ENCODE data around the gene OR5H2.

DNA sequence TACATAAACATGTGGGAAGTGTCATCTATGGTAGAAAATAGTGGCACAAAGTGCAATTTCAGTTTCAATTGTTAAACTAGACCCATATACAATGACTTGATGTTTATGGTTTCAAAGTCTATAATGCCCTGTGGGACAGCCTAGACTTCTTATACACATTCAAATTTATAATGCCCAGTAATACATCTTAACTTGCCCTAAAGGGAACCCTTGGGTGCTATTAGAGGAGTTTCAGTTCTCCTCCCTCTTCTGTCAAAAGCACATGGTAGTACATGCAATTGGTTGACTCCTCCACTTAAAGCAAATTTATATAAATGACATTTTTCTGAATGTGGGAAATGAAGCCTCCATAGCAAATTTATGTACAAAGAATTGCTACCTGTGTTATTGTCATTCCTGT is 41.1 kb downstream of the OR5H2 start:
- TF ChIP-seq, protein P1, sequence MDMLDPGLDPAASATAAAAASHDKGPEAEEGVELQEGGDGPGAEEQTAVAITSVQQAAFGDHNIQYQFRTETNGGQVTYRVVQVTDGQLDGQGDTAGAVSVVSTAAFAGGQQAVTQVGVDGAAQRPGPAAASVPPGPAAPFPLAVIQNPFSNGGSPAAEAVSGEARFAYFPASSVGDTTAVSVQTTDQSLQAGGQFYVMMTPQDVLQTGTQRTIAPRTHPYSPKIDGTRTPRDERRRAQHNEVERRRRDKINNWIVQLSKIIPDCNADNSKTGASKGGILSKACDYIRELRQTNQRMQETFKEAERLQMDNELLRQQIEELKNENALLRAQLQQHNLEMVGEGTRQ (IDR thresholded peaks at IDR 0.05; ENCODE audit: low read depth, low read length): no peak
- TF ChIP-seq, protein P2, sequence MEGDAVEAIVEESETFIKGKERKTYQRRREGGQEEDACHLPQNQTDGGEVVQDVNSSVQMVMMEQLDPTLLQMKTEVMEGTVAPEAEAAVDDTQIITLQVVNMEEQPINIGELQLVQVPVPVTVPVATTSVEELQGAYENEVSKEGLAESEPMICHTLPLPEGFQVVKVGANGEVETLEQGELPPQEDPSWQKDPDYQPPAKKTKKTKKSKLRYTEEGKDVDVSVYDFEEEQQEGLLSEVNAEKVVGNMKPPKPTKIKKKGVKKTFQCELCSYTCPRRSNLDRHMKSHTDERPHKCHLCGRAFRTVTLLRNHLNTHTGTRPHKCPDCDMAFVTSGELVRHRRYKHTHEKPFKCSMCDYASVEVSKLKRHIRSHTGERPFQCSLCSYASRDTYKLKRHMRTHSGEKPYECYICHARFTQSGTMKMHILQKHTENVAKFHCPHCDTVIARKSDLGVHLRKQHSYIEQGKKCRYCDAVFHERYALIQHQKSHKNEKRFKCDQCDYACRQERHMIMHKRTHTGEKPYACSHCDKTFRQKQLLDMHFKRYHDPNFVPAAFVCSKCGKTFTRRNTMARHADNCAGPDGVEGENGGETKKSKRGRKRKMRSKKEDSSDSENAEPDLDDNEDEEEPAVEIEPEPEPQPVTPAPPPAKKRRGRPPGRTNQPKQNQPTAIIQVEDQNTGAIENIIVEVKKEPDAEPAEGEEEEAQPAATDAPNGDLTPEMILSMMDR (conservative IDR thresholded peaks at IDR 0.05; ENCODE audit: low read depth, low read length): no peak
- no peak for TF ChIP-seq POLR2A (IDR thresholded peaks at IDR 0.05; ENCODE audit: low read depth, low read length)
